GM18499 (cell line): Measurements from ENCODE around the gene FOLR2.
"Not testable (repeated sequence)": the region's sequence is repeated elsewhere in the genome, so short reads cannot be mapped to it uniquely, and the experiment has no call there.

ENCODE experiments used
- ATAC-seq: cut with Tn5 transposase; IDR thresholded peaks from one replicate; pipeline ENCODE4 v1.9.1; 2021; ENCODE audit warnings: moderate number of reproducible peaks; ENCODE audit not compliant: insufficient read depth, unreplicated experiment

Gene FOLR2

DNA sequence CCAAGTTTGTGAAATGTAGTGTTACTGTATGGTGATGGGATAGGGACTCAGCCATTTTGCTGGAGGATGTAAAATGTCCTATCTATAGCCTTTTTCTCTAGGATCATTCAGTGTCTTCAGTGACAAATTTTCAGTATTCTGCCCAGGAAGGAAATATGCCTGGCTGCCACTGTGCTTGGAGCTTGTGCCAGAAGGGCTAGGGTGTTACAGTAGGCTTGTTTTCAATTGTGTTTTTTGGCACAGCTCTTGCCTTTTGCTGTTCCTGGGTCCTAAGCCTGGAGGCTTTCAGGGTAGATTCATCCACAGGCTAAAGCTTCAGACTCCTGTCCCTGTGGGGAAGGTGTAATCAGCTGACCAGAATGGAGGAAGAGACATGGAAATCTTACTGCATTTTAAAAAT, 49.4 kb downstream of the FOLR2 start:
- no peak for ATAC-seq

DNA sequence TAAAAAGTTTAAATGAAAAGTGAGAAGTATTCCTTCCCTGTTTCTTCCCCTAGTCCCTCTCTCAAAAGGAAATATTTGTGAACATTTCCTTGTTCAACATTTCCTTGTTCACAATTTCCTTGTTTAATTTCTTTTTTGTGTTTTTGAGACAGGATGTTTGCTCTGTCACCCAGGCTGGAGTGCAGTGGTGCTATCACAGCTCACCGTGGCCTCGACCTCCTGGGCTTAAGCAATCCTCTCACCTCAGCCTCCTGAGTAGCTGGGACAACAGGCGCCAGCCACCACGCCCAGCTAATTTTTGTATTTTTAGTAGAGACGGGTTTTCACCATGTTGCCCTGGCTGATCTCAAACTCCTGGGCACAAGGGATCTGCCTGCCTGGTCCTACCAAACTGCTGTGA, 50.4 kb downstream of the FOLR2 start:
- ATAC-seq: not testable (repeated sequence)

DNA sequence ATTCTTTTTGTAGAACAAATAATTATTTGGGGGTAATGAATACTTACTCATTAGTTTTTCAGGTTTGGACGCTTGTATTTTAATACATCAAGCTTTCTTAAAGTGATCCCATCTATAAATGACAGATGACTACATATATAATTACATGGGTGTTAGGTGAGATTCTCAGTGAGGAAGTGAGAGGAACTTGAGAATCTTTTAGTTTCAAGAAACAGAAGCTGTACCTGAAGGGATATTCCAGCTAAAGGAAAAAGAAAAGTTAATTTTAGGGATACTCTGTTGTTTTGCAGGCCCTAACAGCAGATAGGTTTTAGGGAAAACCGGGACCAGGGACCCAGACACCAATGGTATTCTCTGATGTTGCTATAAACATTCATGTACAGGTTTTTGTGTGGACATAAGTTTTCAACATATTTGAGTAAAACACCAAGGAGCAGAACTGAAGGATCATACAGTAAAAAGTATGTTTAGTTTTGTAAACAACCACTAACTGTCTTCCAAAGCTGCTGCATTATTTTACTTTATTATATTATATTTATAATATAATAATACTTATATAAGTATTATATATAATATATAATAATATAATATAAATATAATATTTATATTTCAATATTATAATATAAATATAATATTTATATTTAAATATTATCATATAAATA, 51.5 kb downstream of the FOLR2 start:
- ATAC-seq: no peak
